GM21515 (cell line): Measurements from ENCODE around the gene OR4C45.
"Not testable (repeated sequence)": the region's sequence is repeated elsewhere in the genome, so short reads cannot be mapped to it uniquely, and the experiment has no call there.

Experiments
- ATAC-seq: cut with Tn5 transposase; IDR thresholded peaks from one replicate; pipeline ENCODE4 v1.9.1; 2021; ENCODE audit not compliant: unreplicated experiment

OR4C45 gene

DNA sequence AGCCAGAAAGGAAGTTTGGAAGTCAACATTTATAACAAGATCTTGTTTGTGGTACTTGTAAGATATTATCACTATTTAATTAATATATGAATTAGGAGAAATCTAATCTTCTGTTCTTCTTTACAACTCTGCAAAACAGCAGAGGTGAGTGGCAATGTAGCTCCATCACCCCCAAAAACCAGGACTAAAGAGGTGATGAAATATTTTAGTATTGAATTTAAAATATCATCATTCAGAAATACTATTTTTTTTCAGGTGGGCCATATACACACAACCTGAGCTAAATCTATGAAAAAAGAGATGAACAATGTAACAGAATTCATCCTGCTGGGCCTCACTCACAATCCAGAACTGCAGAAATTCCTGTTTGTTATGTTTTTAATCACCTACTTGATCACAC is at the start of gene OR4C45:
TSS of gene OR4C45 (plus strand) at position 301 of the 400 bp plus-strand sequence.
- no peak for ATAC-seq

- no peak for ATAC-seq
Observed at GRCh38 chr11:49995565-49995964, 37.1 kb upstream of the OR4C45 start.

DNA sequence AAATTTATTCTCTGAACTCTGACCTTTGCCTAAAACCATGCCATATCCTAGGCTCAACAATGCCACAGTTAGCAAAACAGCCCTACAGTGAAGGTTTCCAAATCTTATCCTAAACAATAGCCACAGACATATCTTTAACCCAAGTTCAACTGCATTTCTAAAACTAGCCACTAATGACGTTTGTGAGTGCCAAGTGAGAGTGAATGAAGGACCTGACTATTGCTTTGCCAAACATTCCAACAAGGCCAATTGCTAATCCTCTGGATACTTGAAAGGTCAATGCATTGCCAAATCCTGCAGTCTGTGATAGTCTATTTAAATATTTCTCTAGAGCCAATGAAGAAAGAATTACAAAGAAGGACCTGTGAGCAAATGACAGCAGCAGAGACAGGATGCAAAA is 2.5 kb upstream of the OR4C45 start:
- ATAC-seq = no peak

DNA sequence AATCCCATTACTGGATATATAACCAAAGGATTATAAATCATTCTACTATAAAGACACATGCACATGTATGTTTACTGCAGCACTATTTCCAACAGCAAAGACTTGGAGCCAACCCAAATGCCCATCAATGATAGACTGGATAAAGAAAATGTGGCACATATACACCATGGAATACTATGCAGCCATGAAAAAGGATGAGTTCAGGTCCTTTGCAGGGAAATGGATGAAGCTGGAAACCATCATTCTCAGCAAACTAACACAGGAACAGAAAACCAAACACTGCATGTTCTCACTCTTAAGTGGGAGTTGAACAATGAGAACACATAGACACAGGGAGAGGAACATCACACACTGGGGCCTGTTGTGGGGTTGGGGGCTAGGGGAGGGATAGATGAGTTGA is 3.6 kb downstream of the OR4C45 start:
- ATAC-seq = not testable (repeated sequence)

GRCh38 chr11:50037251-50037650 is 4.6 kb downstream of the OR4C45 start:
- no peak for ATAC-seq

GRCh38 chr11:50044647-50045046 is 12.0 kb downstream of the OR4C45 start:
- ATAC-seq = no peak

GRCh38 chr11:50063056-50063455 is 30.4 kb downstream of the OR4C45 start:
- not testable (repeated sequence) for ATAC-seq

DNA sequence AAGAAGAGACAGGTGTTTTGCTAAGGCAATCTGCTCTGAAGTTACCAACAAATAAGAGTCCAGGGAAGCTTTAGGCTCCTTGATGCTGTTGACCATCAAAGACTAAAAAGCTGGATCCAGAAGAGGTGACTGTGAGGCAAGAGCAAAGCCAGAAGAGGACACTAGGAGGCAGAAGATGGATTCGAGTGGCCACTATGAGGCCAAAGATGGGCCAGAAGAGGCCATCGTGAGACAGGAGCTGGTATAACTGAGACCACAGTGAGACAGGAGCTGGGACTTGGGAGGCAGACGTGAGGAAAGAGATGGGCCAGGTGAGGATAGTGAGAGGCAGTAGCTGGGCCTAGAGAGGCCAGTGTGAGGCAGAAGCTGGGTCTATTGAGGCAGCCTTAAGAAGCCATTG is 37.7 kb downstream of the OR4C45 start:
- no peak for ATAC-seq

DNA sequence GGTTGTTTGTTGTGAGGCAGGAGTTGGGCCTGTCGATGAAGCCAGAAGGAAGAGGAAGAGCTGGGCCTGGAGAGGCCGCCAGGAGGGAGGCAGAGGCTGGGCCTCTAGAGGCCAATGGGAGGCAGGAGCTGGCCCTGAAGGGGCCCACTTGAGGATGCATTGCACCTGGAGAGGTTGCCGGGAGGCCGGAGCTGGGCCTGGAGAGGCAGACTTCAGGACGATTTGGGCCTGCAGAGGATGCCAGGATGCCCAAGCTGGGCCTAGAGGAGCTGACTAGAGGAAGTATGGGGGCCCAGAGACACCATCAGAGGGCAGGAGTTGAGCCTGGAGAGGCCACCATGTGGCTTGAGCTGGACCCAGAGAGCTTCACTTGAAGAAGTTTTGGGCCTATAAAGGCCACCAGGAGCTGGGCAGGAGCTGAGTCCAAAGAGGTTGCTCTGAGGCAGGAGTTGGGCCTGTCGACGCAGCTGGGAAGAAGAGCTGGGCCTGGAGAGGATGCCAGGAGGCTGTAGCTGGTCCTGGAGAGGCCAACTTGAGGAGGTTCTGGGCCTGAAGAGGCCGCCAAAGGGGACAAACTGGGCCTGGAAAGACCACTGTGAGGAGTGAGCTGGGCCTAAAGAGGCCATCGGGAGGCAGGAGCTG is 39.0 kb downstream of the OR4C45 start:
- no peak for ATAC-seq

GRCh38 chr11:50072226-50073112 is 39.8 kb downstream of the OR4C45 start:
- no peak for ATAC-seq

- ATAC-seq = no peak
Observed at GRCh38 chr11:50073113-50074105, 40.7 kb downstream of the OR4C45 start.

- ATAC-seq = no peak
Observed at GRCh38 chr11:50074161-50074560, 41.5 kb downstream of the OR4C45 start.

DNA sequence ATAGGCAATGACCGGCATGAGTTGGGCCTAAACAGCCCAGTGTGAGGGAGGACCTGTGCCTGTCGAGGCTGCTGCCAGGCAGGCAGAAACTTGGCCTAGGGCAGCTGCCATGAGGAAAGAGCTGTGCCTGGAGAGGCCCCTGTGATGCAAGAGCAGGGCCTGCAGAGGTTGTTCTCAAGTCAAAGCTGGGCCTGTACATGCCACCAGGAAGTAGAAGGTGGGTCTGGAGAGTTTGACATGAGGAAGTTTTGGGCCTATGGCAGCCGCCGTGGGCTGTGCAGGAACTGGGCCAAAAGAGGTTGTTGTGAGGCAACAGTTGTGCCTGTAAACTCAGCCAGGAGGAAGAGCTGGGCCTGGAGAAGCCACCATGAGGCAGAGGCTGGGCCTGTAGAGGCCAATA is 43.2 kb downstream of the OR4C45 start:
- ATAC-seq = no peak

GRCh38 chr11:50077526-50077925 is 44.9 kb downstream of the OR4C45 start:
- no peak for ATAC-seq

- ATAC-seq = no peak
Observed at GRCh38 chr11:50078001-50078400, 45.3 kb downstream of the OR4C45 start.

- not testable (repeated sequence) for ATAC-seq
Observed at GRCh38 chr11:50078946-50079345, 46.3 kb downstream of the OR4C45 start.

- ATAC-seq = no peak
Observed at GRCh38 chr11:50080256-50080655, 47.6 kb downstream of the OR4C45 start.
